GM19397 (cell line): ENCODE measurements around the gene LRRC53.
A peak's percentile ranks its signal among the peaks of the same experiment; 100 is the strongest.

Experiments used
- ATAC-seq: cut with Tn5 transposase; IDR thresholded peaks from one replicate; pipeline ENCODE4 v1.9.1; 2021; ENCODE audit warnings: mild to moderate bottlenecking, moderate library complexity; ENCODE audit not compliant: unreplicated experiment

The LRRC53 gene, protein sequence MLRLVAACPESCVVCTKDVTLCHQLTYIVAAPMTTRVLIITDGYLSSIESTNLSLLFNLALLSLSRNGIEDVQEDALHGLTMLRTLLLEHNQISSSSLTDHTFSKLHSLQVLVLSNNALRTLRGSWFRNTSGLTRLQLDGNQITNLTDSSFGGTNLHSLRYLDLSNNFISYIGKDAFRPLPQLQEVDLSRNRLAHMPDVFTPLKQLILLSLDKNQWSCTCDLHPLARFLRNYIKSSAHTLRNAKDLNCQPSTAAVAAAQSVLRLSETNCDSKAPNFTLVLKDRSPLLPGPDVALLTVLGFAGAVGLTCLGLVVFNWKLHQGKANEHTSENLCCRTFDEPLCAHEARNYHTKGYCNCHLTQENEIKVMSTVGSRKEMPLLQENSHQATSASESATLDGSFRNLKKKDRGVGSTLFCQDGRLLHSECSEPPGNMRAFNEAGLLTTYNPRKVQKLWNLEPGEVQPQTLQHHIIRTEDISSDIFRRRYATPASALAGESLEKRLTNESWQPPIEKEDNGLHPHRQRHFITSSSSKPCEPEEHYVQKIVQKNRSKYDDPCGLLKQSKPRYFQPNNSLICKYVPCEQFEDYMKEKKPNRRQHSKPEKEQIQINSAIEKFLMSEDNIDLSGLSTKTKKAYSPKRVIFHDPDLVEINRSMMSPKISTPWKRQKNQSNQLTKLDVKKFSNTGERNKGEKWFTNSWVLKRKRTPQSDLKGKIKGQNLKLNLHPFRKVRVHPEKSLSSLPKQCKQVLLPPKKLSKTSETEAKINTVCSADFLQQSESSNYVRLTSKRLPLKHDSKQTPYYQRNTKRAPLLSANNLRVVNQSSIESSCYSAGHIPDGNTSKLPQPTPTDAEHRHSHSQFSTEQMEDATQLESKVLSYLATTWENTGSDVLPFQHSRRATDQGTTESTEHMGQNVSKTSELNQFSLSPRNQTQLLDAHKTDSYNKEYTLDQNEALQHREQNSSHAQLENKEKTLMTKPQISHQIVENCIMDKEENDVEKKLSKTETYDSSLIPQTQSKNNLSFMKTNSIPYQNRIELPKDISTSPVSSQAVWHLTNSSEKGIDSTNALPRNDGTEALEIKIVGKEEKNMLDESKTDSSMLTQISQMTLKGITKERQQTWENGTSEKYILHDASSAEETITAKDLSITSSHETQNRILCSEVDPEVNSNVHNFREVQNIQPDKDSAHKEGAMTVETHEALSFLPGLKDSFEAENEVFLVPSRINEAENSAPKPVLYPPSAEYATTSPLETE

DNA sequence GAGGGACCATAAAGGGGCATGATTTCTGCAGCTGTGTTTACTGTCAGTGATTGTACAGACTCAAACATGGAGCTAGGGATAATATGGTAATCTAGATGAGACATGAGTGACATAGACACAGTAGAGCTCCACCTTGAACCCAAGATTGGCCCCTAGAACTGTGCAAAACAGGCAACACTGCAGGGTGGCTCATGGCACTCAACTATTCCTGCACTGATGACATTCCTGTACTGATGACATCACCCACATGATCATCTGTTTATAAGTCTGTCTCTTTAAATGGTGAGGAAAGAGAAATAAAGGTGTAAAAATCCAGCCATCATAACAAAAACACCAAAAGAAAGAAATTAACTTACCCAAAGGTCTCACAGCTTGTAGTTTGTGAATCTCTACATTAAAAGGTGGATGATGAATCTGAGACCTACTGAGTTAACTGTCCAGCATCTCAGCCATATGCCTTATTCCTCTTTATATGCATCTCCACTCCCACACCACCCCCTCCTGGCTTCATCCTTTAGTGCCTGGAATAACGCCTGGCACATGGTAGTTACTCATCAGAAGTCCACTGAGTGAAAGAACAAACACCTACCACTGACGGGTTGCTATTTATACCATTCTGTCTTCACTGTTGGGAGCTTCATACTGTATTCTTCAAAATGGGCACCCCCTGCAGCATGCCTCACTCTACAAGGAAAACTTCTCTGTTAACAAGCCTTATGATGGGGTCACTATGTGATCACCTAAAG, at the start of gene LRRC53:
LRRC53 (minus strand) TSS at position 442 of the 746 bp plus-strand sequence. CDS start 29,262 bp downstream, outside the sequence.
- ATAC-seq: no peak

DNA sequence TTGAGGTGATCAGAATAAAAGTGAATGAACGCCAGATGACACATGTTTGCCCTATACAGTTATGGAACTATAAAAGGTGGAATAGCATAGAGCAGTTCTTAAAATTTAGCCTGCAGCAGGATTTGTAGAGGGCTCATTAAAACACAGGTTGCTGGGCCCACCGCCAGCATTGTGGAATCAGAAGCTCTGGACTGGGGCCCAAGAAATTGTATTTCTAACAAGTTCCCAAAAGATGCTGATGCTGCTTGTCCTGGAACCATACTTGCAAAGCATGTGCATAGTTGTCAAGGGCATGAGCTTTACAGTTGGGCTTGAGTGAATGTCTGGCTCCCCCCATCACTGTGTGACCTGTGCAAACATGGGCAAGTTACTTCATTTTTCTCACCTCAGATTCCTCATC, 37.5 kb upstream of the LRRC53 start:
- no peak for ATAC-seq

DNA sequence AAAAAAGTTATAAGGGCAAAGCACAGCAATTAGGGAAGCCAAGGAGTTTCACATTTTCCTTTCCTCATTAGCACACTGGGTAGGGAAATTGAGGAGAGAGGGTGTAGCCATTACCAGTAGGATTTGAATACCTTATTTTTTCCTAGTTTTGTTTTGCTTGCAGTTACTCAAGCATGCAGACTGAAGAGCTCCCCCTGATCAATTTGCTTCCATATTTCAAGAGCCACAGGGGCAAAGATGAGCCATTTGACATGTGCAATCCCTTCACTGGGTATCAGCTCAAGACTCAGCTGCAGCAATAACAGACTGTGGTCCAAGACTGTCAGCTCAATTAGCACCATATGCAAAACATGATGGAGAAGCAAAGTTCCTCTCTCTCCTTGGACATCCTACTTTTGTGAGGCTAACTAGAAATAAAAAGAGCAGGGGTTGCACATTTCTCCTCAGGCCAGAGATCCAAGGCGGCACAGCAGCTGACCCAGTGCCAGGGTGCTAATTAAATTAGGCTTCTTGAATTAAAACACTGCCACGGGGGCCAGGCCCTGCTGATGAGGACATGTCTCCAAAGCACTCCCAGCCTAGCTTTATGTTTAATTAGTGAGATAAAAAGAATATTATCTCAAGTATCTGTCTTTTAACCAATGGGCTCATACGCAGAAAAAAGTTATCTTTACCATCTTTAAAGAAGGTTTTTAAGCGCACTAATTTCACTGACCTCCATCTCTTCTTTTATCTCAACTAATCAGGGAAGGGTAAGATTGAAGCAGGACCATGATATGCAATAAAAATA, 36.7 kb upstream of the LRRC53 start:
- no peak for ATAC-seq

DNA sequence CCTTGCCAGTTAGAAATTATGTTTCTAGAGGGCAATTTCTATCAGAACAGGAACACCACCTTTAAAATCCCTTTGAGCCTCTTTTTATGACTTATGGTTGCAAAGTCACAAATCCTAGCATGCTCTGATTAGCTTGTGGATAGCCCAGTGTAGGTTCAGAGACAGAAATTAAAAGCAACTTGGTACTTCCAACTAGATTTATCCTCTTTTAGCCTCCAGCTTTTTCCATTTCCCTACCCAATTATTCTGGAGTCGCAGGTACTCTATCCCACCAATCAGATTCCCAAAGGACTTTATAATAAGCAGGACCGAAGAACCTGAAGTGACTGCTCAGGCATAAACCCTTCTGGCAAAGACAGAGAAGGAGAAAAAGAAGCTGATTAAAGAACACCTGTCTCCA, 33.4 kb upstream of the LRRC53 start:
- no peak for ATAC-seq

DNA sequence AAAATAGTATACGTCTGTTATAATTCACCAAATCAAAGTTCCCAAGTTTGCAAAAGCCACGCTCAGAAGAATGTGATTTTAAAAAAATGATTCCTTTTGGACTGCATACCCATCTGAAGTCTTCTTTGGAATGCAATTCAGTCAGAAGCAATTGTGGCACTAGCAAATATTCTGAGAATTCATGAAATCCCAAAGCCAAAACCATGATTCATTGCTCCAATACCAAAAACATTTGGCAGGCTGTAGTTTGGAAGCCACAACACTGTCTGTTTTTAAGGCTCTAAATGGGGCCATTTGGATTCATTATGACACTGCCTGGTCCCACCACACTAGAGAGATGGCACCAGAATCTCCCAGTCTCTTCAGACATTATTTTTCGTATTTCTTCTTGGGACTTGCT, 21.8 kb upstream of the LRRC53 start:
- ATAC-seq: no peak

DNA sequence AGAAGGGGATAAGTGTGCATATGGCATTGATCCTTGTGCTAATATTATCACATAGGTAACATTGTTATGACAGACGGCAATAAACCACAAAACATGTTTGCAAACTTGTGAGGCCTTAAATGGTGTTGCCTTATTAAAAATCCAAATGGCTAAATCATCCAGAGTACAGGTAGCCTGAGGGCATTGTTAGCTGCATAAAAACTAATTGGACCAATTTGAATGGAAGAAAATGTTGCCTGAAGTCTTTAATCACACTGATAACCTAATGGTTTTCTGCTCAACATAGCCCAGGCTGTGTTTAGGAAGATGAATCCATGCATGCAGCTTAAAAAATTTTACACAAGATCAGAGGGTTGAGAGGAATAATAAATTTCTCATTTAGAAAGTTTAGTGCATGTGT, 19.4 kb upstream of the LRRC53 start:
- ATAC-seq: no peak

DNA sequence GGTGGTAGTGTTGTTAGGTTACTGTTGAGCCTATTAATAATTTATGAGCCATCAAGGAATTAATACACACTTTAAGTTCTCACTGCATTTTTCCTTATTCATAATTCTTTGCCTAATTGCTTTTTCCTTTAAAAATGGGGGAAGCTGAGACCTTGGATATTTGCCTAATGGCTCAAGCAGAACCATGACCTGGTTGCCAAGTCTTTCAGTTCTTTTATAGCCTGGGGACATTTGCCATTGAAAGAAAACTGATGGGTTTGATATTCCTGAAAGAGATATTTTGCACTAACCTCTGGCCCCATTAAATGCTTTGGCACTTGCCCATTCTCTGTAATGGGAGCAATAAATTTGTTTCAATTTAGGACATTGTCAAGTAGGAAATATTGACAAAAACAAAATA, 18.5 kb upstream of the LRRC53 start:
- ATAC-seq: no peak

DNA sequence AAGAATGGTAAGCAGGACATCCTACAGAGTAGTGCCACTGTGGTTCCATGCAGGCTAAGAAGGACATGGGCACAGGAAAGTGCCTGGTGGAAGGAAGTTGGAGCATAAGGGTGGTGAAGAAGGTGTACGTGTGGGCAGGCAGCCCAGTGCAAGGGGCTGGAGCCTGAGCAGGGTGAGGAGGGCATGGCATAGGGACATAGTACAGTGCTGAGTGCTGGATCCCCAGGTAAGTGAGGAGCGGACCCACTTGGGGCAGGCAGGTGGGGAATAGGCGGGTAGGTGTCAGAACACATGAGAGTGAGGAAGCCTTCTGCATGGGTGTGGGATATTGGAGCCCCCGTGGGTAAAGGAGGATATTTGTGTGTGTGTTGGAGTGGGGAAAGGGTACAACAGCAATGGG, 15.7 kb upstream of the LRRC53 start:
- no peak for ATAC-seq

DNA sequence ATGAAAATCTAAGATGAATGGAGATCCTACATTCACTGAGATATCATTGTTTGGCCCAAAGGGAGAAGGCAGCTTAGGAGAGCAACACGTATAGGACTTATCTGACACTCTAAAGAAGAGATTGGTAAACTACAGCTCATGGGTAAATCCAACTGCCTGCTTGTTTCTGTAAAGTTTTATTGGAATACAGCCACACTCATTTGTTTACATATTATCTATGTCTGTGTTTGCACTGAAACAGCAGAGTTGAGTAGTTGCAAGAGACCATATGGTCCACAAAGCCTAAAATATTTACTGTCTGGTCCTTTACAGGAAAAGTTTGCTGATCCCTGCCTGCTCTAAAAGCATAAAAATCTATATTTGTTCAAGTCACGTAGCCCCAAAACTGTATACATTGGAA, 14.3 kb upstream of the LRRC53 start:
- no peak for ATAC-seq

DNA sequence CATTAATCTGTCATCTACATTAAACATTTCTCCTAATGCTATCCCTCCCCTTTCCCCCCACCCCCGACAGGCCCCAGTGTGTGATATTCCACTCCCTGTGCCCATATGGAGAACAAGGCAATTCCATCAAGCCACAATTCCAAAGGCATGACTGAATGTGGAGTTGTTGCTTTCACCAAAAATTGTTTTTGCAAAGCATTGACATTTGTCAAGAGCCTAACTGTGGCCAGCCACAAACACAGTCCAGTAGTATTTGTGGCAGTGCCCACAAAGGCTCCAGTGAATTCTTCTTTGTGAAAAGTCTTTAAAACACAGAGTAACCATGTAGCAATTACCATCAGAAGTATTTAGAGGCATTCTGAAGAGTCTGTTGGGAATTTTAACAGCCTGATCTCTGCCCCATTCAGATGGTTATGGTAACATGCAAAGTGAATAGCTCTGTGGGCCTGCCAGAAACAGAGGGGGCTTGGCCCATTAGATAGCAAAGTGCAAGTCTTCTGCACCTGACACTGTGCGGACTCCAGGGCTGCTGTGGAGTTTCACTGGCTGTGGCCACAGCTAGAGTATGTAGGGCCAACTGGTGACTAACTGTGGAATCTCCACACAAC, 11.6 kb upstream of the LRRC53 start:
- ATAC-seq: no peak

DNA sequence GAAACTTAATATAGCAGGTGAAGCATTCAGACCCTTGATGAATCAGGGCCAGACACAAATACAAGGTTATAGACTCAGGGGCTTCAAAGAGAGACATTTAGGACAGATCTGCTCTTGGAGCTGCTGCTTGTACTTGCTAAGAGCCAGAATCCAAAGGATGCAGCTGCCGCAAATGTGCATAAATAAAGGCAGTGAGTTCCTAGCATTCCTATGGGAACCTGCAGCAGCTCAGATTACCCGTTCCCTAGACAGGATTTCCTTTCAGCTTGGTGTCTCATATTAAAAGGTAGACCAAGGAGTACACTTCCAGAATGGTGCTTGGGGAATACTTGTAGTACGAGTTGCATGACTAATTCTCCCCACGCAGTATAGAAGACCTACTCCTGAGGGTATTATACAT, 9.7 kb upstream of the LRRC53 start:
- no peak for ATAC-seq

DNA sequence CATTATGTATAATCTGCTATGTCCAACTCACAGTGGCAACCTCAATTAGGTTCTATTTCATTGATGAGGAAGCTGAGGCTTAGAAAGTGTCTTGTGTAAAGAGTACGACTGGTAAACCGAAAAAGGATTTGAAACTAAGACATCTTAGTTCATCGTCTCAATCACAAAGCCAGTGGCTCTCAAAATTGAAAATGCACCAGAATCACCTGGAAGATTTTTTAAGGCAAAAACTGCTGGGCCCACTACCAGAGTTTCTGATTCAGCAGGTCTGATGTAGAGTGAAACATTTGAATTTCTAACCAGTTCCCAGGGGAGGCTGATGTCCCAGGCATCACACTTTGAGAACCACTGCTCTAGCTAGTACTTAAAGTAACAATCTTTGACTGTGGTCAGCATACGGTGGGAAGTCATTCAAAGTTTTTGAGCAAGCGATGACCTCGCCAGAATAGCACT, 5.2 kb upstream of the LRRC53 start:
- ATAC-seq: peak; percentile 77

DNA sequence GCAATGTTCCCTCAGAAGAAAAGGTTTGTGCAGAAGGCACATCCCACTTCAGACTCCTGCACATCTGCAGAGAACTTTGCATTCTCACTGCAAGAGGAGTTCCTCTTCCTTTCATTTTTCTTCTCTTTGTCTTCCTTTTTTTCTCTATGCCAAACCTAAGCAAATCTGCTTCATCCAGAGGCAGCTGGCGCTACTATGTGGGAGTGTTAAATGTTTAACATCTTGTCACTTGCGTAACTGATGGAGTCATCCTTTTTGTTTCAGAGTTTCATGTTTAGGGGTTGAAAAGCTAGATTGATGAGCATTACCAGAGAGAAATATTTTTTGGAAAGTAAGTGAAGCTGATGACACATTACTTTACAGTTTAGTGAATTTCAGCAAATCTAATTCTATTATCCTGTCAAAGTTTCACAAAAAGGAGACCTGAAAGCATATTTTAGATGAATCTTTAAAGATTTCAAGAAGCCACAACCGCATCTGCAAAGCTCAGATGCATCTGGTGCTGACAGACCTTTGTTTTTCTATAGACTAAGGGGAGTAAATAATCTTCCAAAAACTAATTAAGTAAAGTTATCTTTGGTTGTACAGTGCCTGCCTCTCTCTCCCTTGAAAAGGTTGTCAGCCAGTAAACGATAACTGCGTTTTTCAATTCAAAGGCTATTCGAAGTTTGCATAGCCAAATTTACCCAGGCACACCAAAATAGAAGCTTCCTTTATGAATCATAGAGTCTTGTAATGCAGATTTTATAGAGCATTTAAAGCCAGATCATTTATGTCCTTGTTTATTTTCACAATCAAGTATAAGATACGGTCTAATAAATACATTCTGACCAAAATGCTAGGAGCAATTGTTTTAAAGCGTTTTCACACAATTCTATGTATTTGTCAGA, 1.2 kb upstream of the LRRC53 start:
- ATAC-seq: no peak

DNA sequence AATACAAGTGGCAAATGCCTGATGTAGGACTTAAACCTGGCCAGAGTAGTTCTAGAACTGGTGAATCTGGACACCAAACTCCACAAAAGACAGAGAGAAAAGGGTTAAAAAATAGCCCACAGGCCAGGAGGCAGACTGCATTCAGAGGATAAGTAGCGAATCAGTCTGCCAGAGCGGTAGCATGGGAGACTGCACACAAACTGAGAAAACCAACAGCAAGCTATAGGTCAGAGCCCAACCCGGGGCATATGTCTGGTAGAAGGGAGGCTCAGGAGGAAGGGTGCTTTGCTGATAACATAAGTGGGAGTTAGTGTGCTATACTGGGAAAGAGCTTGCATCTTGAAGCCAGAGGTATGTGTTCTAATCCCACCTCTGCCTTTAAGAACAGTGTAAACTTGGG, 4.0 kb downstream of the LRRC53 start:
- no peak for ATAC-seq

DNA sequence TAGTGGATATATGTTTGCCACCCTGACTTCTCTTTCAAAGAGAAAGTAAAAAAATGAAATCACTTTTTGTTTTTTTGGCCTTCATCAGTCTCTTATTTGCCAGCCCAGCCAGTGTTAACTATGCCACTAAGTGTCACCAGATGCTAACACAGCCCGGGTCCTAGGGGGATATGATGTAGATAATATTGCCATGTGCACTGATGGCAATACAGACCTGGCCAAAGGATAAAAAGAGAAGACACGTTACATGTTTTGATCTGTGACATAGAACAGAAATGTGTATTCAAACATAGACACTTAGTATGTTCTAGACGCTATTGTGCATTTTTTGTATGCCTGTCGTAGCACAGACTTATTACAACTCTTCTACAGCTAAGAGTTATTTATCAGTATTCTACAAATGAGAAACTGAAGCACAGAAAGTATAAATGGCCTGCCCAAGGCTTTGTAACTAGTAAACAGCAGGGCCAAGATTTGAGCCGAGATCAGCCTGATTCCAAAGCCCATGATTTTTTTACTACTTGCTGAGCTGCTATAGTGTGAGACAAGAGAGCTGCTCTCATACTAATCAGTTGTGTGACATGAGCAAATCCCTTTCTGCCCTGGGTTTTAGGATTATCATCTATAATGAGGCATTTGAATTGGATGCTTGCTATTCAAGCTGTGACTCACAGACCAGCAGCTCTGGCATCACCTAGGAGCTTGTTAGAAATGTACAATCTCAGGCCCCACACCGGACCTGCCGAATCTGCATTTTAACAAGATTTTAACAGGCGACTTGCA, 6.3 kb downstream of the LRRC53 start:
- no peak for ATAC-seq

DNA sequence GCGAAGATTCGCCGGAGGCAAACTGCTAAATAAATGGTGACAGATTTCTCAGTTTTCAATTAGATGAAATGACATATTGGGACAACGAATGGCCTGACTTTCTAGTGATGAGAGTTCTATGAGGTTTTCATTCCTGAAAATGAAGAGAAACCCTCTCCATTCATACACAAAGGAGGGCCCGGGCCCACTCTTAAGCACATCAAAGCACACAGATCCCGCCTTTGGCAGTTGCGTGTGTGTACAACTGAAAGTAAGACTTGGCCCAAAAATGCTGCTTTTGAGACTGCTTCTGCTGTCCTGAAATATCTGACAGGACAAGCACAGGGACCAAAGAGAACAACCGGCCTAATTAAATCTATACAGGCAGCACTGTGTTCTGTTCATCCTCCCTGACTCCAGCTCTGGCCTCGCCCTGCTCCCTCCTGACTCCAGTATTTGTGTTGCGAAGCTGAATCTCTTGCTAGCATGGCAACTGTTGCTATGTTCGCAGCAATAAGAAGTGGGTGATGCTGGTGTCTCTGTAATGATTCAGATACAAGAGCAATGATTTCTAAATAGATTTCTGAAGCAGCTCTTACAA, 7.4 kb downstream of the LRRC53 start:
- no peak for ATAC-seq
